NCI-H2227 (cell line): Measurements from ENCODE around the gene CMC1.
"Not testable (repeated sequence)": the region's sequence is repeated elsewhere in the genome, so short reads cannot be mapped to it uniquely, and the experiment has no call there.

ENCODE experiments used
- DNase-seq: peaks from one replicate; lab custom pipeline; 2025; ENCODE audit not compliant: unreplicated experiment; lab: John Stamatoyannopoulos, UW

Gene CMC1

GRCh38 chr3:28243424-28244106 is 2.1 kb downstream of the CMC1 start:
- DNase-seq, result no peak

GRCh38 chr3:28244491-28244890 is 3.1 kb downstream of the CMC1 start:
- no peak for DNase-seq

GRCh38 chr3:28247286-28247685 is 5.9 kb downstream of the CMC1 start:
- DNase-seq, result no peak

DNA sequence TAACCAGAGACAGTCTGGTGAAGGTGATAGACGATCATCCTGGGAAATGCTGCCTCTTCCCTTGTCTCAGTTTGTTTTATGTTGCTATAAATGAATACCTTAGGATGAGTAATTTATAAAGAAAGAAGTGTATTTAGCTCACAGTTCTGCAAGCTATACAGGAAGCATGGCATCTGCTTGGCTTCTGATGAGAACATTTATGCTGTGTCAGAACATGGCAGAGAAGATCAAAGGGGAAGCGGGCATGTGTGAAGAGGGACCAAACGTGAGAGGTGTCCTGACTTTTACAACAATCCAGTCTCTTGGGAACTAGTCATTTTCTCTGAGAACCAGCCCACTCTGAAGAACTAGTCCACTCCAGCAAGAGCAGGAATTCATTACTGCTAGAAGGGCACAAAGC is 9.6 kb downstream of the CMC1 start:
- DNase-seq, result no peak

DNA sequence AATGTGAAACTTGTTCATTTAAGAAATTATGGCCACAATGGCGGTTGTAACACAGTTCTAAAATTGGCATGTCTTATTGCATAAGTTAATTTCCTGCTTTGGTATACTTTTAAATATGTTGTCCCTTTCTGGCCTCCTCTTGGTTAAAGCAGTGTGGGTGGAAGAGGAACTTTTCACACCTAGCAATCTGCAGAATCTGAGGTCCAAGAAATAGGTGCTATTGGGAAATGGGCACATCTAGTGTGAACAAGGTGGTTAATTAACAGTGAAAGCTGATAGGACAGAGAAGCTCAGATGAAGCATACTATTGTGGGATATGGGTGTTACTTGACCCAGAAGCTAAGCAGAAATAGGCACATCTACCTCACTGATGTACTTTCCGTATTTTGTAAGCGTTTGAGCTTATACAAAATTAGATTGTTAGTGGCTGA is 10.6 kb downstream of the CMC1 start:
- DNase-seq, result no peak

- DNase-seq, result no peak
These were observed 11.8 kb downstream of the CMC1 start for GRCh38 chr3:28253040-28253715.

- no peak for DNase-seq
These were observed 20.6 kb downstream of the CMC1 start for GRCh38 chr3:28262001-28262400.

DNA sequence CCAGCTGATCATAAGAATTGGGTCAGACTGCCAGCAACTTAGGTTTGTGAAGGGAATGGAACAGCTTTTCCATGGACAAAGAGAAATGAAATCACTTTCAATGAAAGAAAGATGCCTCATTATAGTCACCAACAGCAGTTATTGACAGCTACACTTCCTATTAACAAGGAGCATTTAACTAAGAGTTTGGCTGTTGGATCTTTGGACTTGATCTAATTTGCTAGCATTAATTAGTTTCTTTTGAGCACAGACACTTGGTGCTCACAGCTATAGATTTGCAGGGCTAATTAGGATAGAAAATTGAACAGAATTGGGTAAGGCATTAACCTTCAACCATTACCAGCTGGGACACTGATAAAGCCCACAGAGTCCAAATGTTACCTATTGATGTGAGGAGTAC is 24.2 kb downstream of the CMC1 start:
- DNase-seq, result no peak

- DNase-seq, result no peak
These were observed 26.8 kb downstream of the CMC1 start for GRCh38 chr3:28267984-28268849.

GRCh38 chr3:28268989-28269388 is 27.6 kb downstream of the CMC1 start:
- DNase-seq, result no peak

- DNase-seq, result not testable (repeated sequence)
These were observed 28.5 kb downstream of the CMC1 start for GRCh38 chr3:28269884-28270283.

- no peak for DNase-seq
These were observed 32.4 kb downstream of the CMC1 start for GRCh38 chr3:28273837-28274236.

- DNase-seq, result no peak
These were observed 37.5 kb downstream of the CMC1 start for GRCh38 chr3:28278918-28279317.

GRCh38 chr3:28279770-28280169 is 38.4 kb downstream of the CMC1 start:
- DNase-seq, result no peak

DNA sequence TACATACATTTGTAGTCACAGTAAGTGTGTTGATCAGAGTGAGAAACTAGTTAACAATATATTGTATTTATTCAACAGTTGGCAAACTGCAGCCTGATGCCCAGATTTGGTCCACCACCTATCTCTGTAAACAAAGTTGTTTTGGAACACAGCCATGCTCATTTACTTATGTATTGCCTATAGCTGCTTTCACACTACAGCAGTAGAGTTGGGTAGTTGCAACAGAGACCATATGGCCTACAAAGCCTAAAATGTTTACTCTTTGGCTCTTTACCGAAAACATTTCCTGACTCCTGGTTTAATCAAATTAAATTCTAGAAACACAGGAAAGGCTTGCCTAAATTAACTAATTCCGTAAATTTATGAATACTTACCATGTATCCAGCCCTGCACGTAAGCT is 39.4 kb downstream of the CMC1 start:
- no peak for DNase-seq

DNA sequence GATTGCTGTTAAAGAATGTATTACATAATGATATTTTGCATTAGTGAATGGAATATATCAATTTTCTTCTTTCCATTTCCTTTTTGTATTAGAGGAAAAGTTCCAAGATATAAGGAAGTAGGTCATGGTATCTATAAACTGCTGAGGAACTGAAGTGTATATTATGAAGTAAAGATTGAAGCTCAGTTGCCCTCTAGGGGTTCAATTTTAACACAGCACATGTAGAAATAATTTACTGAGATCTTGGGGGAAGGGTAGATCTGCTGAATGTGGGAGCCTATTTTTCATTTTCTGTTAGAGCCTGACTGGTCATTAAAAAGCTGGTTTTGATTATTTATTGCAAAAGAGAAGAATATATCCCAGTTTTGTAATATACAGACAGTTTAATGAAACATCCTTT is 45.2 kb downstream of the CMC1 start:
- DNase-seq, result peak; percentile 9

DNA sequence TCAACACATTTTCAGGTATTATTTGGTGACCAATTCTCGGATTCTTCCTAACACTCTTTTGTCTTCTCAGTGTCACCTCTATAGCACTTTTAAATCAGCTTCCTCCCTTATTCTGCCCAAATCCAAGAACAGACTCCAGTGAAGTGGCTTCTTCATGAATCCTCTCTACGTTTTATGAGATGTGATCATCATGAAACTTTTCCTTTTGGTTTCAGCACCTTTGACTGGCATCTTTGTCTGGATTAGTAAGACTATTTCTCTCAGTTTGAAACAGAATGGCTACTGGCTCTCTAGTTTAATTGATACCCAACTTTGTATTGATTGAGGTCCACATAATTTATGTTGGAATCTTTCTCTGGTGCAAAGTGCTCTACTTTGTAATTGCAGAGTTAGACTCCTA is 45.6 kb downstream of the CMC1 start:
- no peak for DNase-seq

GRCh38 chr3:28290863-28291300 is 49.5 kb downstream of the CMC1 start:
- no peak for DNase-seq

GRCh38 chr3:28291577-28291976 is 50.2 kb downstream of the CMC1 start:
- no peak for DNase-seq

DNA sequence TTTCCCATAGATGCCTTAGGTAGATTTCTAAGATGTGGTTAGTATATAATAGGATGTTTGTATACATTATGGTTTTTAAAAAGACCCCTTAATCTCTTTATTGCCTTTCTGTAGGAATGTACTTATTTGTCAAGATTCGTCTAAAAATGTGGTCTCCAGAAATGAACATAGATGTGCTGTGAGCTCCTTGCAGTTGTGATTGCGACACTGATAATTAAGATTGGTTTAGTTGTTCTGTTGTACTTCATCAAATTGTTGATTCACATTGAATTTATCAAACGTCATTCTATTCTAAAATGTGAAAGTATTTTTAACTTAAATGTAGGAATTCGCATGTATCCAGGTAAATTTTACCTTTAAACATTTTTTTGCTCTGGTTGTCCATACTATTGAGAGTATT is 51.2 kb downstream of the CMC1 start:
- DNase-seq, result no peak

DNA sequence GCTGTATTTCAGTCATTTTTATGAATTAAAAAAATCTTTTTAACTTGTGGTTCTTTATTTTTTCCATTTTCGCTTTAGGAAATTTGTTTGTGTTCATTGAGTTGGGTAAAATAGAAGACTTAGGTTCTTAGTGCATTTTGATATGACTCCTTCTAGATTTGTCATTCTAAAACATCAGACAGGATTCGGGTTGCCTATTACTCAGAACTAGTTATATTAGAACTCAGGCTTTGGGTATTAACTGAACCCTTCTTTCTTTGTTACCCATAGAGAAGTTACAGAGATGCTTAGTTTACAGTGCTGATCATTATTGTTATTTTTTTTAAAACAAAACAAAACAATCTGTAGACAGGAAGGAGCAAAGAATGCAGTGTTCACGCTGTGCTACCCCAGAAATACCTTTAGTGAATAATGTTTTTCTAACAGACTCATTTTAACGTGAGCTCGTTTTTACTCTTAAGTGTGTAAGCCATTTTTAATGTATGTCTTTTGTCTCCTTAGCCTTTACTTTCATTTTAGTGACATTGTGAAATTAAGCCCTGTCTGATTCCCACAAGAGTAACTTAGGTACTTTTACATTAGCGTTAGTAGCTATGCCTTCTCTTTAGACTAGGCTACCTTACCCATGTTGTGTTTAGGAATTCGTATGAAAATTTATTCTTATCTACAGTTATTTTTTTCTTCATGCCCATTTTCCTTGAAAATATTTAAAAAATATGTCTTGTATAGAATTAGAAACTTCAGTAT is 53.4 kb downstream of the CMC1 start:
- no peak for DNase-seq
